CD14-positive monocyte (primary cell): ENCODE results near the gene KRTAP10-10. TPM values are rescaled to one million over a fixed set of nuclear protein-coding genes. Genes with fewer than 3 reads are reported as not detected.

Experiments used
- DNase-seq, 3 donors: peaks; one replicate each; pipeline ENCODE4 v3.0.0-alpha.2; 2011 to 2022
- H2AFZ ChIP-seq: 2 replicates; pipeline ENCODE4 v1.6.0; 2012; ENCODE audit warnings: mild to moderate bottlenecking, low read depth, low read length, inconsistent platforms; ENCODE audit not compliant: insufficient read depth, poor library complexity, severe bottlenecking
- H3K27ac ChIP-seq, 2 donors: 1 replicate in 1 of 2; 2 replicates in 1 of 2; pipeline ENCODE4 v1.5.1; 2012 to 2013; ENCODE audit warnings: low read length in 2 of 2, control low read depth in 1 of 2, inconsistent platforms in 1 of 2, low read depth in 1 of 2, mild to moderate bottlenecking in 1 of 2
- H3K27me3 ChIP-seq, 2 donors: one replicate each; pipeline versions ENCODE4 v1.6.0 to v1.6.1; 2011 to 2013; ENCODE audit warnings: low read length in 2 of 2; ENCODE audit not compliant: control insufficient read depth in 2 of 2, insufficient read depth in 2 of 2
- H3K36me3 ChIP-seq, 2 donors: replicated peaks in 1 of 2; 1 replicate in 1 of 2; 2 replicates in 1 of 2; pipeline versions ENCODE4 v1.5.1 to v1.6.1; 2012 to 2013; ENCODE audit warnings: low read length in 2 of 2, control low read depth in 1 of 2, inconsistent platforms in 1 of 2, mild to moderate bottlenecking in 1 of 2; ENCODE audit not compliant: insufficient read depth in 2 of 2, control insufficient read depth in 1 of 2
- H3K4me1 ChIP-seq, 2 donors: 1 replicate in 1 of 2; 2 replicates in 1 of 2; pipeline versions ENCODE4 v1.5.1 to v1.6.1; 2012 to 2013; ENCODE audit warnings: low read length in 2 of 2, control low read depth in 1 of 2, inconsistent platforms in 1 of 2, mild to moderate bottlenecking in 1 of 2, moderate library complexity in 1 of 2; ENCODE audit not compliant: insufficient read depth in 2 of 2, control insufficient read depth in 1 of 2
- H3K4me2 ChIP-seq: replicated peaks from 2 replicates; pipeline ENCODE3; 2012; ENCODE audit warnings: low read length, moderate library complexity, mild to moderate bottlenecking; ENCODE audit not compliant: poor library complexity, severe bottlenecking; ENCODE audit errors: extremely low read depth
- H3K4me3 ChIP-seq, 3 experiments: fragments of 200-600 bp in 1 of 3; sonication (generic) in 1 of 3; replicated peaks in 1 of 3; 1 replicate in 2 of 3; 2 replicates in 1 of 3; pipeline ENCODE4 v1.5.1; 2011 to 2013; ENCODE audit warnings: low read length in 3 of 3, mild to moderate bottlenecking in 3 of 3, control low read depth in 2 of 3, low read depth in 2 of 3, inconsistent platforms in 1 of 3, moderate library complexity in 1 of 3
- H3K79me2 ChIP-seq: 2 replicates; pipeline ENCODE4 v1.6.0; 2012; ENCODE audit warnings: mild to moderate bottlenecking, control low read depth, inconsistent platforms, low read length, moderate library complexity; ENCODE audit not compliant: insufficient read depth
- H3K9ac ChIP-seq: 2 replicates; pipeline ENCODE4 v1.6.0; 2017; ENCODE audit warnings: low read length, mild to moderate bottlenecking; ENCODE audit not compliant: insufficient read depth, poor library complexity, severe bottlenecking
- H3K9me3 ChIP-seq, 2 donors: replicated peaks in 1 of 2; 1 replicate in 1 of 2; 2 replicates in 1 of 2; pipeline versions ENCODE4 v1.5.1 to v1.6.1; 2012 to 2013; ENCODE audit warnings: low read length in 2 of 2, control low read depth in 1 of 2; ENCODE audit not compliant: control insufficient read depth in 1 of 2, insufficient read depth in 1 of 2
- H4K20me1 ChIP-seq: 2 replicates; pipeline ENCODE4 v1.6.0; 2012; ENCODE audit warnings: mild to moderate bottlenecking, low read length, control low read depth, moderate library complexity; ENCODE audit not compliant: insufficient read depth
- H3K27ac Mint-ChIP-seq, 7 donors: one replicate each; pipeline ENCODE4 v1.8.0; 2020; ENCODE audit warnings: mild to moderate bottlenecking in 7 of 7, mixed read lengths in 7 of 7, moderate library complexity in 6 of 7, inconsistent platforms in 2 of 7
- H3K27me3 Mint-ChIP-seq, 3 donors: one replicate each; pipeline ENCODE4 v1.8.0; 2021 to 2022; ENCODE audit warnings: low read depth in 3 of 3, mild to moderate bottlenecking in 3 of 3, mixed read lengths in 3 of 3, moderate library complexity in 3 of 3, inconsistent platforms in 1 of 3
- H3K36me3 Mint-ChIP-seq, 2 donors: one replicate each; pipeline ENCODE4 v1.8.0; 2020; ENCODE audit warnings: mixed read lengths in 2 of 2, inconsistent platforms in 1 of 2, mild to moderate bottlenecking in 1 of 2
- H3K4me1 Mint-ChIP-seq: one replicate; pipeline ENCODE4 v1.8.0; 2020; ENCODE audit warnings: mild to moderate bottlenecking, mixed read lengths
- H3K4me3 Mint-ChIP-seq, 2 donors: one replicate each; pipeline ENCODE4 v1.8.0; 2020; ENCODE audit warnings: mild to moderate bottlenecking in 2 of 2, mixed read lengths in 2 of 2, moderate library complexity in 1 of 2
- H3K9me3 Mint-ChIP-seq, 7 donors: one replicate each; pipeline ENCODE4 v1.8.0; 2020 to 2022; ENCODE audit warnings: mixed read lengths in 7 of 7, mild to moderate bottlenecking in 6 of 7, moderate library complexity in 6 of 7, inconsistent platforms in 2 of 7
- WGBS: methylation state at CpG from one replicate; pipeline ENCODE4 v1.1.5; 2013; ENCODE audit warnings: missing lambda C conversion rate; ENCODE audit not compliant: insufficient coverage; 5-methylcytosine and 5-hydroxymethylcytosine counted together
- intact Hi-C, 2 donors: fragments of 100-400 bp; cut with micrococcal nuclease; formaldehyde crosslinking; loops; one replicate each; pipeline versions ENCODE4 v1.15.0 to v1.15.1; 2023
- polyA plus RNA-seq, 3 donors: library from polyadenylated mRNA; depleted of rRNA in 1 of 3; unstranded in 2 of 3; stranded (reverse) in 1 of 3; fragments of 300-500 nt in 2 of 3; fragments of >200 nt in 1 of 3; fragmentation: Illumina TruSeq in 2 of 3; gene quantifications; 1 replicate in 2 of 3; 2 replicates in 1 of 3; pipeline ENCODE4 v1.2.3, GENCODE V29; 2012 to 2021
- TF ChIP-seq, protein P1 (sequence below): fragments of 200-600 bp; IDR thresholded peaks from one replicate; pipeline ENCODE4 v1.8.0; 2022; ENCODE audit warnings: antibody characterized with exemption, mild to moderate bottlenecking

KRTAP10-10 gene
- polyA plus RNA-seq, 3 donors, result not detected

GRCh38 chr21:44593598-44594405, 43.4 kb upstream of the KRTAP10-10 start:
- Histone ChIP-seq H3K36me3 (no peaks in the 10 kb centered on the region), H3K9me3 (no peaks in the 10 kb centered on the region), H3K4me1 (no peaks in the 10 kb centered on the region), H4K20me1 (no peaks in the 10 kb centered on the region), H3K4me2 (no peak overlapping the region), H3K4me3 (no peak overlapping the region), H3K79me2 (no peaks in the 10 kb centered on the region), H2AFZ (no peak overlapping the region), H3K27ac (no peak overlapping the region), H3K27me3 (no peaks in the 10 kb centered on the region), H3K9ac (no peak overlapping the region)
- Mint-ChIP-seq H3K27me3 (peaks cover 2 to 27% (median 7%) of the 10 kb centered on the region in 3 donors), H3K27ac (no peak overlapping the region), H3K4me3 (no peak overlapping the region), H3K36me3 (no peaks in the 10 kb centered on the region), H3K4me1 (no peaks in the 10 kb centered on the region), H3K9me3 (no peaks in the 10 kb centered on the region)
- intact Hi-C loops, result no loop called here
- DNase-seq, result no peak
- WGBS, result 76% methylated on average over 13 of the region's 20 CpGs
- TF ChIP-seq, protein P1, sequence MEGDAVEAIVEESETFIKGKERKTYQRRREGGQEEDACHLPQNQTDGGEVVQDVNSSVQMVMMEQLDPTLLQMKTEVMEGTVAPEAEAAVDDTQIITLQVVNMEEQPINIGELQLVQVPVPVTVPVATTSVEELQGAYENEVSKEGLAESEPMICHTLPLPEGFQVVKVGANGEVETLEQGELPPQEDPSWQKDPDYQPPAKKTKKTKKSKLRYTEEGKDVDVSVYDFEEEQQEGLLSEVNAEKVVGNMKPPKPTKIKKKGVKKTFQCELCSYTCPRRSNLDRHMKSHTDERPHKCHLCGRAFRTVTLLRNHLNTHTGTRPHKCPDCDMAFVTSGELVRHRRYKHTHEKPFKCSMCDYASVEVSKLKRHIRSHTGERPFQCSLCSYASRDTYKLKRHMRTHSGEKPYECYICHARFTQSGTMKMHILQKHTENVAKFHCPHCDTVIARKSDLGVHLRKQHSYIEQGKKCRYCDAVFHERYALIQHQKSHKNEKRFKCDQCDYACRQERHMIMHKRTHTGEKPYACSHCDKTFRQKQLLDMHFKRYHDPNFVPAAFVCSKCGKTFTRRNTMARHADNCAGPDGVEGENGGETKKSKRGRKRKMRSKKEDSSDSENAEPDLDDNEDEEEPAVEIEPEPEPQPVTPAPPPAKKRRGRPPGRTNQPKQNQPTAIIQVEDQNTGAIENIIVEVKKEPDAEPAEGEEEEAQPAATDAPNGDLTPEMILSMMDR, result no peak

GRCh38 chr21:44594406-44594916, 42.7 kb upstream of the KRTAP10-10 start:
- no peak overlapping the region for H3K4me2 ChIP-seq
- H3K4me3 Mint-ChIP-seq, result no peak overlapping the region
- 71% methylated on average over 7 of the region's 12 CpGs for WGBS

More at GRCh38 chr21:44594406-44594916, 42.7 kb upstream of the KRTAP10-10 start:
- Mint-ChIP-seq H3K27ac (no peak overlapping the region), H3K36me3 (no peaks in the 10 kb centered on the region), H3K27me3 (peaks cover 2 to 27% (median 7%) of the 10 kb centered on the region in 3 donors), H3K9me3 (peaks cover 0 to 2% (median 0%) of the 10 kb centered on the region in 7 donors), H3K4me1 (no peaks in the 10 kb centered on the region)
- no peaks in the 10 kb centered on the region for H3K36me3 ChIP-seq
- intact Hi-C loops, result no loop called here
- no peak for DNase-seq
- no peaks in the 10 kb centered on the region for H4K20me1 ChIP-seq
- H3K9ac ChIP-seq, result no peak overlapping the region
- H3K4me1 ChIP-seq, result no peaks in the 10 kb centered on the region
- H3K79me2 ChIP-seq, result no peaks in the 10 kb centered on the region
- no peaks in the 10 kb centered on the region for H3K9me3 ChIP-seq
- no peak overlapping the region for H3K27ac ChIP-seq
- TF ChIP-seq, protein P1, result no peak
- no peak overlapping the region for H3K4me3 ChIP-seq
- no peak overlapping the region for H2AFZ ChIP-seq
- H3K27me3 ChIP-seq, result no peaks in the 10 kb centered on the region
